ENCODE data around the gene VPS4B.

- TF ChIP-seq POLR2A (IDR thresholded peaks at IDR 0.05) (no peak), CTCF (IDR thresholded peaks at IDR 0.05) (no peak), EP300 (IDR thresholded peaks at IDR 0.05) (no peak)
These were observed 15.9 kb upstream of the VPS4B start for GRCh38 chr18:63438181-63438580.
